Neural cell (in vitro differentiated cells): ENCODE measurements around the gene TBL1X. TPM values are rescaled to one million over a fixed set of nuclear protein-coding genes. Genes with fewer than 3 reads are reported as not detected.

Experiments used
- H2AFZ ChIP-seq: fragments of 200-600, 300-800 bp; sonication (generic), shearing (Covaris generic); 2 replicates; pipeline ENCODE4 v1.6.0; 2014; ENCODE audit warnings: low read depth, mild to moderate bottlenecking, antibody characterized with exemption, low read length, moderate library complexity
- H3F3A ChIP-seq: fragments of 200-600 bp; shearing (Covaris generic); 2 replicates; pipeline ENCODE4 v1.6.1; 2016; ENCODE audit warnings: mild to moderate bottlenecking, moderate library complexity, mixed read lengths, antibody characterized with exemption, low read length; ENCODE audit not compliant: insufficient read depth, poor library complexity, severe bottlenecking
- H3K27ac ChIP-seq: fragments of 200-600, 300-800 bp; sonication (generic), shearing (Covaris generic); 2 replicates; pipeline ENCODE4 v1.5.1; 2014; ENCODE audit warnings: mild to moderate bottlenecking, low read length, moderate library complexity
- H3K27me3 ChIP-seq: fragments of 300-800, 200-600 bp; sonication (generic), shearing (Covaris generic); 2 replicates; pipeline ENCODE4 v1.6.0; 2014; ENCODE audit warnings: mild to moderate bottlenecking, low read depth, low read length, moderate library complexity; ENCODE audit not compliant: insufficient read depth
- H3K36me3 ChIP-seq: fragments of 300-800, 200-600 bp; sonication (generic), shearing (Covaris generic); 2 replicates; pipeline ENCODE4 v1.5.1; 2014; ENCODE audit warnings: mild to moderate bottlenecking, antibody characterized with exemption, low read length, moderate library complexity; ENCODE audit not compliant: insufficient read depth
- H3K4me2 ChIP-seq: fragments of 300-800, 200-600 bp; sonication (generic), shearing (Covaris generic); 2 replicates; pipeline ENCODE4 v1.6.0; 2014; ENCODE audit warnings: mild to moderate bottlenecking, low read length
- H3K4me3 ChIP-seq: fragments of 300-800, 200-600 bp; sonication (generic), shearing (Covaris generic); 2 replicates; pipeline ENCODE4 v1.5.1; 2014; ENCODE audit warnings: mild to moderate bottlenecking, low read length, moderate library complexity
- H3K79me2 ChIP-seq: fragments of 200-600 bp; shearing (Covaris generic); replicated peaks from 2 replicates; pipeline ENCODE4 v1.6.0; 2014; ENCODE audit warnings: mild to moderate bottlenecking, low read length, moderate library complexity; ENCODE audit not compliant: insufficient read depth
- H3K9ac ChIP-seq: fragments of 300-800, 200-600 bp; sonication (generic), shearing (Covaris generic); 2 replicates; pipeline ENCODE4 v1.6.1; 2016; ENCODE audit warnings: mild to moderate bottlenecking, low read length, mixed read lengths
- H3K9me2 ChIP-seq: fragments of 200-600 bp; shearing (Covaris generic); 2 replicates; pipeline ENCODE4 v1.6.1; 2016; ENCODE audit warnings: mild to moderate bottlenecking, low read length, mixed read lengths; ENCODE audit not compliant: insufficient read depth
- H3K9me3 ChIP-seq: fragments of 200-600, 300-800 bp; sonication (generic), shearing (Covaris generic); 2 replicates; pipeline ENCODE4 v1.6.1; 2016; ENCODE audit warnings: mild to moderate bottlenecking, mixed run types, low read length, moderate library complexity, mixed read lengths
- H4K20me1 ChIP-seq: fragments of 200-600 bp; shearing (Covaris generic); 2 replicates; pipeline ENCODE4 v1.6.1; 2016; ENCODE audit warnings: mild to moderate bottlenecking, mixed run types; ENCODE audit not compliant: insufficient read depth
- CTCF ChIP-seq: fragments of 450-650 bp; IDR thresholded peaks from 2 replicates; pipeline ENCODE4 v1.5.1; 2014; ENCODE audit warnings: antibody characterized with exemption, mild to moderate bottlenecking, moderate library complexity; ENCODE audit not compliant: poor library complexity, severe bottlenecking
- EP300 ChIP-seq: fragments of 450-650 bp; conservative IDR thresholded peaks from 2 replicates; pipeline ENCODE4 v1.6.1; 2014; ENCODE audit warnings: antibody characterized with exemption, mild to moderate bottlenecking, moderate library complexity; ENCODE audit not compliant: poor library complexity, severe bottlenecking
- EZH2 ChIP-seq: fragments of 200-600, 300-800 bp; shearing (Covaris generic), sonication (generic); IDR thresholded peaks from 2 replicates; pipeline ENCODE4 v1.6.1; 2014; ENCODE audit warnings: antibody characterized with exemption, low read length, borderline replicate concordance, mild to moderate bottlenecking; ENCODE audit not compliant: insufficient read depth, poor library complexity, severe bottlenecking
- MXI1 ChIP-seq: fragments of 450-650 bp; conservative IDR thresholded peaks from 2 replicates; pipeline ENCODE4 v1.6.1; 2014; ENCODE audit warnings: antibody characterized with exemption, mild to moderate bottlenecking; ENCODE audit not compliant: poor library complexity, severe bottlenecking
- POLR2AphosphoS5 ChIP-seq: IDR thresholded peaks from 2 replicates; pipeline ENCODE4 v1.6.1; 2012
- RAD21 ChIP-seq: fragments of 450-650 bp; conservative IDR thresholded peaks from 2 replicates; pipeline ENCODE4 v1.6.1; 2014; ENCODE audit warnings: antibody characterized with exemption, mild to moderate bottlenecking, moderate library complexity
- REST ChIP-seq: IDR thresholded peaks from 2 replicates; pipeline ENCODE4 v1.6.1; 2012; ENCODE audit warnings: borderline replicate concordance
- SMC3 ChIP-seq: fragments of 450-650 bp; conservative IDR thresholded peaks from 2 replicates; pipeline ENCODE4 v1.6.1; 2014; ENCODE audit warnings: antibody characterized with exemption, mild to moderate bottlenecking, moderate library complexity; ENCODE audit not compliant: poor library complexity
- TAF1 ChIP-seq: IDR thresholded peaks from 2 replicates; pipeline ENCODE4 v1.6.1; 2012; ENCODE audit warnings: low read depth
- polyA plus RNA-seq: library from polyadenylated mRNA; depleted of rRNA; stranded (reverse); fragments of >200 nt; gene quantifications from 2 replicates; pipeline ENCODE4 v1.2.3, GENCODE V29; 2014

TBL1X gene
- polyA plus RNA-seq, 1 donor from 2014 or later: 2.2 TPM

- H3K79me2 ChIP-seq: no peaks in the 10 kb centered on the region
- H3K9ac ChIP-seq: no peak overlapping the region
- no peaks in the 10 kb centered on the region for H3K9me3 ChIP-seq
- no peaks in the 10 kb centered on the region for H3K9me2 ChIP-seq
- no peak overlapping the region for H3K27ac ChIP-seq
- no peaks in the 10 kb centered on the region for H4K20me1 ChIP-seq
- H3K4me2 ChIP-seq: no peak overlapping the region
- TF ChIP-seq CTCF: no peak
- TF ChIP-seq REST: no peak
- TF ChIP-seq MXI1: no peak
- TF ChIP-seq TAF1: no peak
- TF ChIP-seq EZH2: no peak
- TF ChIP-seq RAD21: no peak
- TF ChIP-seq POLR2AphosphoS5: no peak
- no peak for TF ChIP-seq SMC3
- no peaks in the 10 kb centered on the region for H3F3A ChIP-seq
- no peaks in the 10 kb centered on the region for H3K27me3 ChIP-seq
- no peaks in the 10 kb centered on the region for H3K36me3 ChIP-seq
- no peak overlapping the region for H3K4me3 ChIP-seq
- H2AFZ ChIP-seq: no peak overlapping the region
These were observed 46.6 kb upstream of the TBL1X start for GRCh38 chrX:9418262-9418661.

- no peaks in the 10 kb centered on the region for H3K9me2 ChIP-seq
- no peaks in the 10 kb centered on the region for H3K79me2 ChIP-seq
- TF ChIP-seq SMC3 (no peak), CTCF (no peak), EZH2 (no peak), EP300 (no peak), POLR2AphosphoS5 (no peak), TAF1 (no peak), MXI1 (no peak), RAD21 (no peak), REST (no peak)
- no peaks in the 10 kb centered on the region for H3K36me3 ChIP-seq
- H3K27ac ChIP-seq: no peak overlapping the region
- no peaks in the 10 kb centered on the region for H4K20me1 ChIP-seq
- no peaks in the 10 kb centered on the region for H3K9me3 ChIP-seq
- H2AFZ ChIP-seq: no peak overlapping the region
- no peaks in the 10 kb centered on the region for H3F3A ChIP-seq
- H3K9ac ChIP-seq: no peak overlapping the region
- no peak overlapping the region for H3K4me3 ChIP-seq
- H3K4me2 ChIP-seq: no peak overlapping the region
- no peaks in the 10 kb centered on the region for H3K27me3 ChIP-seq
These were observed 44.3 kb upstream of the TBL1X start for GRCh38 chrX:9420275-9421265.
